Suprapubic skin (tissue), 3 donors: ENCODE results near the gene CTPS1.

Source experiments
- CTCF ChIP-seq, 2 donors: fragments of 200-600 bp in 1 of 2; fragments of 450-650 bp in 1 of 2; sonication (generic) in 1 of 2; IDR thresholded peaks; one replicate each; pipeline ENCODE4 v1.5.1; 2016 to 2019; ENCODE audit warnings: antibody characterized with exemption in 2 of 2, mild to moderate bottlenecking in 1 of 2, moderate library complexity in 1 of 2
- POLR2A ChIP-seq, 2 donors: fragments of 450-650 bp; IDR thresholded peaks; one replicate each; pipeline ENCODE4 v1.6.1; 2017; ENCODE audit warnings: antibody characterized with exemption in 2 of 2, mild to moderate bottlenecking in 2 of 2, moderate library complexity in 2 of 2

DNA sequence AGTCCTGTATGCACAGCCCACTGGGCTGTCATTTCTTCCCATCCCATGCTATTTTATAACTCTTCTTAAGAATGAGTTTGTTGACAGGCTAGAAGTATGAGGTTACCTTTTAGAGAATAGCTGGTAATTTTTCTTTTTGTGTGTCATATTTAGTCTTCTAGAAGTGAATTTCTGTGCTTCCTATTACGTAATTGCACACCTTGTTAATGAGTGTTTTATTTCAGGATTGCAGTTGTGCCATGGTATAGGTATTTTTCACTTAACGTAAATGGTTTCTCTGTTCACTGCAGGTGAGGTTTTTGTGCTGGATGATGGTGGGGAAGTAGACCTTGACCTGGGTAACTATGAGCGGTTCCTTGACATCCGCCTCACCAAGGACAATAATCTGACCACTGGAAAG is 5.0 kb downstream of the CTPS1 start:
- no peak for TF ChIP-seq CTCF (IDR thresholded peaks at IDR 0.05)
- no peak for TF ChIP-seq POLR2A (IDR thresholded peaks at IDR 0.05)
